Heart right ventricle (tissue), 16 donors: ENCODE data around the gene GAPDH. TPM values are rescaled to one million over a fixed set of nuclear protein-coding genes. Genes with fewer than 3 reads are reported as not detected.
A peak's percentile ranks its signal among the peaks of the same experiment; 100 is the strongest.
"Not testable (repeated sequence)": the region's sequence is repeated elsewhere in the genome, so short reads cannot be mapped to it uniquely, and the experiment has no call there.

Experiments
- ATAC-seq, 8 donors: fragments of 200-7000 bp; cut with Tn5 transposase; one replicate each; pipeline ENCODE4 v1.9.1; 2020; ENCODE audit warnings: mild to moderate bottlenecking in 8 of 8, moderate library complexity in 8 of 8, moderate number of reproducible peaks in 1 of 8
- DNase-seq, 2 donors: peaks; one replicate each; pipeline ENCODE4 v3.0.0-alpha.2; 2020
- H3K27ac ChIP-seq, 10 donors: fragments of 200-600 bp; sonication (generic) in 2 of 10; one replicate each; pipeline versions ENCODE4 v1.5.0 to v1.8.0; 2020 to 2022; ENCODE audit warnings: mild to moderate bottlenecking in 3 of 10
- H3K27me3 ChIP-seq, 7 donors: fragments of 200-600 bp; one replicate each; pipeline ENCODE4 v1.8.0; 2021 to 2022; ENCODE audit warnings: mild to moderate bottlenecking in 2 of 7
- H3K36me3 ChIP-seq, 9 donors: fragments of 200-600 bp; sonication (generic) in 1 of 9; one replicate each; pipeline versions ENCODE4 v1.5.0 to v1.8.0; 2020 to 2022; ENCODE audit warnings: mild to moderate bottlenecking in 2 of 9
- H3K4me1 ChIP-seq, 9 donors: fragments of 200-600 bp; sonication (generic) in 1 of 9; one replicate each; pipeline versions ENCODE4 v1.5.0 to v1.8.0; 2020 to 2022; ENCODE audit warnings: mild to moderate bottlenecking in 4 of 9
- H3K4me3 ChIP-seq, 10 donors: fragments of 200-600 bp; sonication (generic) in 2 of 10; one replicate each; pipeline versions ENCODE4 v1.5.0 to v1.8.0; 2020 to 2022; ENCODE audit warnings: mild to moderate bottlenecking in 7 of 10, moderate library complexity in 2 of 10
- H3K9me3 ChIP-seq, 11 donors: fragments of 200-600 bp in 10 of 11; sonication (generic) in 2 of 11; one replicate each; pipeline versions ENCODE4 v1.5.0 to v1.8.0; 2013 to 2022; ENCODE audit warnings: mild to moderate bottlenecking in 2 of 11, control low read depth in 1 of 11, moderate library complexity in 1 of 11
- WGBS, 2 donors: extraction: QIAGEN DNeasy Blood & Tissue Kit; methylation state at CpG; one replicate each; pipeline ENCODE4 v1.1.7; 2013; ENCODE audit warnings: inconsistent platforms in 1 of 2; 5-methylcytosine and 5-hydroxymethylcytosine counted together
- intact Hi-C, 10 donors: fragments of 100-400 bp; cut with DNase I; formaldehyde crosslinking; loops; one replicate each; pipeline versions ENCODE4 v1.11.1 to v1.14.2; 2022
- polyA plus RNA-seq, 2 donors: library from polyadenylated mRNA; stranded (reverse); fragments of 200-250 nt; gene quantifications; one replicate each; pipeline ENCODE4 v1.2.3, GENCODE V29; 2013
- total RNA-seq, 10 donors: library from RNA; stranded (reverse); fragmentation: NEBNext Ultra II Directional in 3 of 10; extraction: Animal tissue kit (Norgen Biotek cat#: 25700) in 3 of 10; gene quantifications; one replicate each; pipeline versions ENCODE4 v1.2.1 to v1.2.4, GENCODE V29; 2021 to 2023
- TF ChIP-seq, protein P1 (sequence below), 9 donors: fragments of 200-600 bp; sonication (generic) in 2 of 9; IDR thresholded peaks; one replicate each; pipeline versions ENCODE4 v1.5.0 to v1.8.0; 2021 to 2022; ENCODE audit warnings: antibody characterized with exemption in 9 of 9, mild to moderate bottlenecking in 5 of 9, moderate library complexity in 1 of 9
- donor health status: Arrhythmogenic right ventricular cardiomyopathy.
- donor health status: ischemic (EF 13 %, LVEDD 7.1; RV severe dilation, severe dysfunction).
- donor health status: healthy with polysubstance abuse.
- donor health status: DM: no; HTN: yes; CAD: no.
- donor health status: DM: no; HTN: no; CAD: no.
- donor health status: ischemic (EF 25% LVEDD 6.9; RV normal size, moderate dysfunction).
- donor health status: ischemic (EF 25% LVEDD 5.7; RV mildly dilated, moderate dysfunction).
- donor health status: healthy.
- donor health status: DM: yes; HTN: yes; CAD: no.
- donor health status: Ischemic cardiomyopathy.
- donor health status: ischemic (EF 35%, LVEDD 5.7; RV mildly dilated, moderate dysfunction).
- donor health status: nonischemic (EF 11% LVEDD 7.7; RV severe dilation, severe dysfunction).
- donor health status: DM: yes; HTN: yes; CAD: no.
- donor health status: PGD.
- donor health status: ischemic (EF 29% LVEDD 5.4; RV normal size, mild dysfunction).
- donor health status: nonischemic (EF 23%, LVEDD 6.1; RV moderate dilation, normal function).

Gene GAPDH
- total and polyA plus RNA-seq, 12 donors: 4,081 to 7,888 (median 4,852) TPM

DNA sequence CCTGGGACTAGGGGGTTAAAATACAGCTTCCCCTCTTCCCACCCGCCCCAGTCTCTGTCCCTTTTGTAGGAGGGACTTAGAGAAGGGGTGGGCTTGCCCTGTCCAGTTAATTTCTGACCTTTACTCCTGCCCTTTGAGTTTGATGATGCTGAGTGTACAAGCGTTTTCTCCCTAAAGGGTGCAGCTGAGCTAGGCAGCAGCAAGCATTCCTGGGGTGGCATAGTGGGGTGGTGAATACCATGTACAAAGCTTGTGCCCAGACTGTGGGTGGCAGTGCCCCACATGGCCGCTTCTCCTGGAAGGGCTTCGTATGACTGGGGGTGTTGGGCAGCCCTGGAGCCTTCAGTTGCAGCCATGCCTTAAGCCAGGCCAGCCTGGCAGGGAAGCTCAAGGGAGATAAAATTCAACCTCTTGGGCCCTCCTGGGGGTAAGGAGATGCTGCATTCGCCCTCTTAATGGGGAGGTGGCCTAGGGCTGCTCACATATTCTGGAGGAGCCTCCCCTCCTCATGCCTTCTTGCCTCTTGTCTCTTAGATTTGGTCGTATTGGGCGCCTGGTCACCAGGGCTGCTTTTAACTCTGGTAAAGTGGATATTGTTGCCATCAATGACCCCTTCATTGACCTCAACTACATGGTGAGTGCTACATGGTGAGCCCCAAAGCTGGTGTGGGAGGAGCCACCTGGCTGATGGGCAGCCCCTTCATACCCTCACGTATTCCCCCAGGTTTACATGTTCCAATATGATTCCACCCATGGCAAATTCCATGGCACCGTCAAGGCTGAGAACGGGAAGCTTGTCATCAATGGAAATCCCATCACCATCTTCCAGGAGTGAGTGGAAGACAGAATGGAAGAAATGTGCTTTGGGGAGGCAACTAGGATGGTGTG, 1.9 kb downstream of the GAPDH start:
- DNase-seq: no peak
- Histone ChIP-seq H3K27ac (peak overlapping the region; percentile 91 to 100 (median 98)), H3K27me3 (no peaks in the 10 kb centered on the region), H3K4me1 (peaks cover 22 to 83% (median 66%) of the 10 kb centered on the region in 9 donors), H3K9me3 (no peaks in the 10 kb centered on the region), H3K36me3 (peaks cover 0 to 67% (median 32%) of the 10 kb centered on the region in 9 donors), H3K4me3 (peak overlapping the region; percentile 81 to 99 (median 98))
- no peak for ATAC-seq
- intact Hi-C loops: loop anchor here in 9 of 10 donors (2.0 to 10.0 kb wide), 10 partner anchors 17 to 209 kb away; partner anchors contain the start of genes MRPL51 (in 2 of the 9), VAMP1 (in 2 of the 9) and TNFRSF1A (in 1 of the 9)
- WGBS, 2 donors: 34 to 43% methylated on average over 10 of the region's 10 CpGs
- TF ChIP-seq, protein P1, sequence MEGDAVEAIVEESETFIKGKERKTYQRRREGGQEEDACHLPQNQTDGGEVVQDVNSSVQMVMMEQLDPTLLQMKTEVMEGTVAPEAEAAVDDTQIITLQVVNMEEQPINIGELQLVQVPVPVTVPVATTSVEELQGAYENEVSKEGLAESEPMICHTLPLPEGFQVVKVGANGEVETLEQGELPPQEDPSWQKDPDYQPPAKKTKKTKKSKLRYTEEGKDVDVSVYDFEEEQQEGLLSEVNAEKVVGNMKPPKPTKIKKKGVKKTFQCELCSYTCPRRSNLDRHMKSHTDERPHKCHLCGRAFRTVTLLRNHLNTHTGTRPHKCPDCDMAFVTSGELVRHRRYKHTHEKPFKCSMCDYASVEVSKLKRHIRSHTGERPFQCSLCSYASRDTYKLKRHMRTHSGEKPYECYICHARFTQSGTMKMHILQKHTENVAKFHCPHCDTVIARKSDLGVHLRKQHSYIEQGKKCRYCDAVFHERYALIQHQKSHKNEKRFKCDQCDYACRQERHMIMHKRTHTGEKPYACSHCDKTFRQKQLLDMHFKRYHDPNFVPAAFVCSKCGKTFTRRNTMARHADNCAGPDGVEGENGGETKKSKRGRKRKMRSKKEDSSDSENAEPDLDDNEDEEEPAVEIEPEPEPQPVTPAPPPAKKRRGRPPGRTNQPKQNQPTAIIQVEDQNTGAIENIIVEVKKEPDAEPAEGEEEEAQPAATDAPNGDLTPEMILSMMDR (IDR thresholded peaks at IDR 0.05): no peak

DNA sequence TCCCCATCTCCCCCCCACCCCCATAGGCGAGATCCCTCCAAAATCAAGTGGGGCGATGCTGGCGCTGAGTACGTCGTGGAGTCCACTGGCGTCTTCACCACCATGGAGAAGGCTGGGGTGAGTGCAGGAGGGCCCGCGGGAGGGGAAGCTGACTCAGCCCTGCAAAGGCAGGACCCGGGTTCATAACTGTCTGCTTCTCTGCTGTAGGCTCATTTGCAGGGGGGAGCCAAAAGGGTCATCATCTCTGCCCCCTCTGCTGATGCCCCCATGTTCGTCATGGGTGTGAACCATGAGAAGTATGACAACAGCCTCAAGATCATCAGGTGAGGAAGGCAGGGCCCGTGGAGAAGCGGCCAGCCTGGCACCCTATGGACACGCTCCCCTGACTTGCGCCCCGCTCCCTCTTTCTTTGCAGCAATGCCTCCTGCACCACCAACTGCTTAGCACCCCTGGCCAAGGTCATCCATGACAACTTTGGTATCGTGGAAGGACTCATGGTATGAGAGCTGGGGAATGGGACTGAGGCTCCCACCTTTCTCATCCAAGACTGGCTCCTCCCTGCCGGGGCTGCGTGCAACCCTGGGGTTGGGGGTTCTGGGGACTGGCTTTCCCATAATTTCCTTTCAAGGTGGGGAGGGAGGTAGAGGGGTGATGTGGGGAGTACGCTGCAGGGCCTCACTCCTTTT, 2.7 kb downstream of the GAPDH start:
- peak overlapping the region in 9 of 10 donors; percentile 65 to 100 (median 98) for H3K27ac ChIP-seq
- peaks cover 0 to 67% (median 31%) of the 10 kb centered on the region in 9 donors for H3K36me3 ChIP-seq
- H3K27me3 ChIP-seq: no peaks in the 10 kb centered on the region
- peak overlapping the region in 6 of 10 donors; percentile 81 to 99 (median 99) for H3K4me3 ChIP-seq
- 49 to 65% methylated on average over 19 of the region's 19 CpGs for WGBS, 2 donors
- intact Hi-C loops: loop anchor here in 9 of 10 donors (5.0 to 10.0 kb wide), 7 partner anchors 62 to 210 kb away; partner anchors contain the start of genes TNFRSF1A (in 1 of the 9) and VAMP1 (in 1 of the 9)
- H3K4me1 ChIP-seq: peaks cover 27 to 83% (median 66%) of the 10 kb centered on the region in 9 donors
- TF ChIP-seq, protein P1 (IDR thresholded peaks at IDR 0.05): no peak
- DNase-seq (no peak), ATAC-seq (no peak)
- H3K9me3 ChIP-seq: no peaks in the 10 kb centered on the region

DNA sequence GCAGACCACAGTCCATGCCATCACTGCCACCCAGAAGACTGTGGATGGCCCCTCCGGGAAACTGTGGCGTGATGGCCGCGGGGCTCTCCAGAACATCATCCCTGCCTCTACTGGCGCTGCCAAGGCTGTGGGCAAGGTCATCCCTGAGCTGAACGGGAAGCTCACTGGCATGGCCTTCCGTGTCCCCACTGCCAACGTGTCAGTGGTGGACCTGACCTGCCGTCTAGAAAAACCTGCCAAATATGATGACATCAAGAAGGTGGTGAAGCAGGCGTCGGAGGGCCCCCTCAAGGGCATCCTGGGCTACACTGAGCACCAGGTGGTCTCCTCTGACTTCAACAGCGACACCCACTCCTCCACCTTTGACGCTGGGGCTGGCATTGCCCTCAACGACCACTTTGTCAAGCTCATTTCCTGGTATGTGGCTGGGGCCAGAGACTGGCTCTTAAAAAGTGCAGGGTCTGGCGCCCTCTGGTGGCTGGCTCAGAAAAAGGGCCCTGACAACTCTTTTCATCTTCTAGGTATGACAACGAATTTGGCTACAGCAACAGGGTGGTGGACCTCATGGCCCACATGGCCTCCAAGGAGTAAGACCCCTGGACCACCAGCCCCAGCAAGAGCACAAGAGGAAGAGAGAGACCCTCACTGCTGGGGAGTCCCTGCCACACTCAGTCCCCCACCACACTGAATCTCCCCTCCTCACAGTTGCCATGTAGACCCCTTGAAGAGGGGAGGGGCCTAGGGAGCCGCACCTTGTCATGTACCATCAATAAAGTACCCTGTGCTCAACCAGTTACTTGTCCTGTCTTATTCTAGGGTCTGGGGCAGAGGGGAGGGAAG, 3.5 kb downstream of the GAPDH start:
- Histone ChIP-seq H3K36me3 (peaks cover 0 to 70% (median 34%) of the 10 kb centered on the region in 9 donors), H3K4me1 (peaks cover 22 to 80% (median 59%) of the 10 kb centered on the region in 9 donors), H3K27ac (peak overlapping the region in 9 of 10 donors; percentile 56 to 100 (median 98)), H3K4me3 (peak overlapping the region in 5 of 10 donors; percentile 81 to 99 (median 99))
- not testable (repeated sequence) for ATAC-seq, H3K27me3 ChIP-seq, H3K9me3 ChIP-seq
- intact Hi-C loops: loop anchor here in 9 of 10 donors (1.0 to 10.0 kb wide), 9 partner anchors 15 to 210 kb away; partner anchors contain the start of genes TNFRSF1A (in 1 of the 9) and VAMP1 (in 1 of the 9)
- DNase-seq: peak; percentile 81 to 83
- WGBS, 2 donors: 21 to 37% methylated on average over 17 of the region's 17 CpGs
- TF ChIP-seq, protein P1 (IDR thresholded peaks at IDR 0.05): peak; percentile 80 to 93 (median 89)
